Muscle of back (tissue), 13 donors: ENCODE data around the gene FBXL17. TPM values are rescaled to one million over a fixed set of nuclear protein-coding genes. Genes with fewer than 3 reads are reported as not detected.
A peak's percentile ranks its signal among the peaks of the same experiment; 100 is the strongest.
"Not testable (repeated sequence)": the region's sequence is repeated elsewhere in the genome, so short reads cannot be mapped to it uniquely, and the experiment has no call there.

ENCODE experiments used
- DNase-seq, 3 donors: peaks; one replicate each; pipeline versions ENCODE4 v3.0.0 to v3.0.0-alpha.2; 2013
- long read RNA-seq, 9 donors: transcript quantifications; one replicate each; lab custom pipeline, GENCODE V29; 2026
- polyA plus RNA-seq, 10 donors: library from polyadenylated mRNA; unstranded; fragments of 120-200 nt; gene quantifications; one replicate each; pipeline ENCODE4 v1.2.1, GENCODE V29; 2013; ENCODE audit not compliant: insufficient read length in 10 of 10

The FBXL17 gene
- 10 to 100 TPM; 18.6 to 25.6 (median 21.0) TPM for polyA plus RNA-seq
- long read RNA-seq, donor 1, full-length matches to known transcripts: 4 of 4 reads
- long read RNA-seq, donor 1, partial matches to known transcripts: 0 of 4 reads
- long read RNA-seq, donor 1, other reads (novel, unspliced or antisense): 0 of 4 reads
- long read RNA-seq, donor 2, full-length matches to known transcripts: 5 of 5 reads
- long read RNA-seq, donor 2, partial matches to known transcripts: 0 of 5 reads
- long read RNA-seq, donor 2, other reads (novel, unspliced or antisense): 0 of 5 reads
- long read RNA-seq, donor 3: 0 reads
- long read RNA-seq, donor 4, full-length matches to known transcripts: 1 of 1 reads
- long read RNA-seq, donor 4, partial matches to known transcripts: 0 of 1 reads
- long read RNA-seq, donor 4, other reads (novel, unspliced or antisense): 0 of 1 reads
- long read RNA-seq, donor 5, full-length matches to known transcripts: 7 of 13 reads
- long read RNA-seq, donor 5, partial matches to known transcripts: 6 of 13 reads
- long read RNA-seq, donor 5, other reads (novel, unspliced or antisense): 0 of 13 reads
- long read RNA-seq, donor 6, full-length matches to known transcripts: 3 of 3 reads
- long read RNA-seq, donor 6, partial matches to known transcripts: 0 of 3 reads
- long read RNA-seq, donor 6, other reads (novel, unspliced or antisense): 0 of 3 reads
- long read RNA-seq, donor 7, full-length matches to known transcripts: 3 of 3 reads
- long read RNA-seq, donor 7, partial matches to known transcripts: 0 of 3 reads
- long read RNA-seq, donor 7, other reads (novel, unspliced or antisense): 0 of 3 reads
- long read RNA-seq, donor 8, full-length matches to known transcripts: 1 of 1 reads
- long read RNA-seq, donor 8, partial matches to known transcripts: 0 of 1 reads
- long read RNA-seq, donor 8, other reads (novel, unspliced or antisense): 0 of 1 reads
- long read RNA-seq, donor 9: 0 reads

- DNase-seq: peak; percentile 85 to 97 (median 92)
Observed at GRCh38 chr5:108381954-108382783, at the start of gene FBXL17. Gene FBXL17, minus strand, starts transcription at chr5:108382098.

GRCh38 chr5:108430931-108431608, 49.2 kb upstream of the FBXL17 start:
- DNase-seq: peak in 1 of 3 donors; percentile 26

- no peak for DNase-seq
Observed at GRCh38 chr5:108421713-108422112, 39.8 kb upstream of the FBXL17 start.

- no peak for DNase-seq
Observed at GRCh38 chr5:108420755-108421154, 38.9 kb upstream of the FBXL17 start.

- DNase-seq: no peak
Observed at GRCh38 chr5:108420158-108420557, 38.3 kb upstream of the FBXL17 start.

GRCh38 chr5:108418197-108418596, 36.3 kb upstream of the FBXL17 start:
- DNase-seq: peak in 2 of 3 donors; percentile 14 to 16

GRCh38 chr5:108417166-108417670, 35.3 kb upstream of the FBXL17 start:
- DNase-seq: no peak

GRCh38 chr5:108415726-108416125, 33.8 kb upstream of the FBXL17 start:
- no peak for DNase-seq

- DNase-seq: no peak
Observed at GRCh38 chr5:108409786-108410185, 27.9 kb upstream of the FBXL17 start.

- DNase-seq: not testable (repeated sequence)
Observed at GRCh38 chr5:108405201-108405600, 23.3 kb upstream of the FBXL17 start.

GRCh38 chr5:108398964-108399363, 17.1 kb upstream of the FBXL17 start:
- no peak for DNase-seq

GRCh38 chr5:108396837-108397236, 14.9 kb upstream of the FBXL17 start:
- DNase-seq: not testable (repeated sequence)

GRCh38 chr5:108387758-108388157, 5.9 kb upstream of the FBXL17 start:
- no peak for DNase-seq

- no peak for DNase-seq
Observed at GRCh38 chr5:108386345-108387061, 4.6 kb upstream of the FBXL17 start.

GRCh38 chr5:108384741-108385140, 2.8 kb upstream of the FBXL17 start:
- DNase-seq: no peak

- DNase-seq: no peak
Observed at GRCh38 chr5:108382784-108383330, 959 bp upstream of the FBXL17 start.

- peak; percentile 69 to 94 (median 74) for DNase-seq
Observed at GRCh38 chr5:108381350-108381953, 446 bp downstream of the FBXL17 start.

- peak; percentile 57 to 80 (median 68) for DNase-seq
Observed at GRCh38 chr5:108380531-108381349, 1.2 kb downstream of the FBXL17 start.
